Kidney epithelial cell (primary cell): Measurements from ENCODE around the gene GUCY1A2. TPM values are rescaled to one million over a fixed set of nuclear protein-coding genes. Genes with fewer than 3 reads are reported as not detected.

ENCODE experiments used
- DNase-seq: peaks from one replicate; pipeline ENCODE4 v3.0.0-alpha.2; 2010; ENCODE audit warnings: low read depth
- H3K27me3 ChIP-seq: 2 replicates; pipeline ENCODE4 v1.6.0; 2011; ENCODE audit warnings: low read length; ENCODE audit not compliant: control insufficient read depth, insufficient read depth
- H3K36me3 ChIP-seq: 2 replicates; pipeline ENCODE4 v1.5.1; 2011; ENCODE audit warnings: low read length; ENCODE audit not compliant: control insufficient read depth, insufficient read depth
- H3K4me3 ChIP-seq: 2 replicates; pipeline ENCODE4 v1.5.1; 2011; ENCODE audit warnings: low read depth, mild to moderate bottlenecking, control low read depth, low read length
- CTCF ChIP-seq: IDR thresholded peaks from 2 replicates; pipeline ENCODE4 v1.5.1; 2011; ENCODE audit warnings: mild to moderate bottlenecking, moderate library complexity, low read length, control low read depth, inconsistent platforms; ENCODE audit not compliant: insufficient read depth, poor library complexity, severe bottlenecking
- total RNA-seq: library from RNA; depleted of rRNA; stranded (reverse); fragments of >200 nt; gene quantifications from 2 replicates; pipeline ENCODE4 v1.2.3, GENCODE V29; 2015

The GUCY1A2 gene
- total RNA-seq, 1 donor from 2014 or later: 2.0 TPM

- H3K27me3 ChIP-seq: no peaks in the 10 kb centered on the region
- no peak for TF ChIP-seq CTCF
- no peak overlapping the region for H3K4me3 ChIP-seq
- no peak for DNase-seq
- H3K36me3 ChIP-seq: no peaks in the 10 kb centered on the region
Observed at GRCh38 chr11:106761745-106762144, 256.5 kb downstream of the GUCY1A2 start.

- H3K27me3 ChIP-seq: no peaks in the 10 kb centered on the region
- no peak for TF ChIP-seq CTCF
- no peak overlapping the region for H3K4me3 ChIP-seq
- H3K36me3 ChIP-seq: no peaks in the 10 kb centered on the region
- DNase-seq: no peak
Observed at GRCh38 chr11:106761240-106761639, 257.0 kb downstream of the GUCY1A2 start.

- TF ChIP-seq CTCF: no peak
- Histone ChIP-seq H3K27me3 (no peaks in the 10 kb centered on the region), H3K36me3 (no peaks in the 10 kb centered on the region), H3K4me3 (no peak overlapping the region)
- no peak for DNase-seq
Observed at GRCh38 chr11:106748059-106748458, 270.2 kb downstream of the GUCY1A2 start.

- no peak for TF ChIP-seq CTCF
- Histone ChIP-seq H3K4me3 (no peak overlapping the region), H3K27me3 (no peaks in the 10 kb centered on the region), H3K36me3 (no peaks in the 10 kb centered on the region)
- no peak for DNase-seq
Observed at GRCh38 chr11:106745941-106746340, 272.3 kb downstream of the GUCY1A2 start.

- Histone ChIP-seq H3K36me3 (no peaks in the 10 kb centered on the region), H3K27me3 (no peaks in the 10 kb centered on the region), H3K4me3 (no peak overlapping the region)
- no peak for TF ChIP-seq CTCF
- no peak for DNase-seq
Observed at GRCh38 chr11:106733635-106734034, 284.6 kb downstream of the GUCY1A2 start.

- H3K4me3 ChIP-seq: no peak overlapping the region
- DNase-seq: no peak
- no peak for TF ChIP-seq CTCF
Observed at GRCh38 chr11:106728859-106729258, 289.4 kb downstream of the GUCY1A2 start.

More at GRCh38 chr11:106728859-106729258, 289.4 kb downstream of the GUCY1A2 start:
- H3K27me3 ChIP-seq: no peaks in the 10 kb centered on the region
- H3K36me3 ChIP-seq: no peaks in the 10 kb centered on the region
